Measurements from ENCODE around the gene TMUB2. TPM values are rescaled to one million over a fixed set of nuclear protein-coding genes. Genes with fewer than 3 reads are reported as not detected.

Gene TMUB2
- total RNA-seq, 1 donor from 2014 or later, result 35.7 TPM

DNA sequence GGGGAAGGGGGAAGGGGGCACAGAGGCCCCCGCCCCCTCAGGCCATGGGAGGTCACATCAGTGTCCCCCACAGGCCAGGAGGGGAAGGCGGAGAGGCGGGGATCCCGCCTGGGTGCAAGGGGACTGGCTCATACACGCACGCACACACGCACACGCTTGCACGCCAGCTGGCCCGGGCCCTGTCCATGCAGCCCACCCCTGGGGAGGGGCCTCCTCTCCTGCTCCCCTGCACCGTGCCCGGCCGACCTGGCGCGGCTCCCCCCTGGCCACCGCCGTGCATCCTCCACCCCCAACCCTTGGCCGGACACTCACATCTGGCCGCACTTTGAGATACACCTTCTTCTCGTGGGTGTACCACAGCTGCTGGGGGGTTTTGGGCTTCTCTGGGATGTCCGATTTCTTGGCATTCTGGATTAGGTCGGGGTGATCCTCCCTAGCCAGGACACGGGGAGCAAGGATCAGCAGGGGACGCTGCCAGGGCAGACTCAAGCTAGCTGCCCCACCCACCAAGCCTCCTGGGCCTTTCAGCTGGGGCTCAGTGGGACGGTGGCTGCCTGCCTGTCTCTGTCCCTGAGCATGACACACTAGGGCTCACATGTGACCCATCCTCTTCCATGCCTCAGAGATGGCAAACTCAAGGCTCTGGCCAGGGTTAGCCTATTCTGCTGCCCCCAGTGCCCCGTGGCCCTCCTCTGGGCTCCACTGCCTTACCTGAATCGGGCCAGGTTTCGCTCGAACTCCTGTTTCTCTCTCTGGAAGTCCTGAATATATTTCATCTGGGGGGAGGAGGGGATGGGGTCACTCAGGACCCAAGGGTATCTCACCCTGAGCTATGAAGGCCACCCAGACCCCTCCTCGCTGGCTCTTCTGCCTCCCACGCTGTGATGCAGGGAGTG, 26.0 kb downstream of the TMUB2 start:
- no peak overlapping the region for H3K27ac Mint-ChIP-seq
- H3K9me3 Mint-ChIP-seq, result no peaks in the 10 kb centered on the region
- H3K27me3 Mint-ChIP-seq (ENCODE audit: low read depth), result no peaks in the 10 kb centered on the region
- peaks cover 20% of the 10 kb centered on the region for H3K36me3 Mint-ChIP-seq
- H3K4me3 Mint-ChIP-seq, result no peak overlapping the region
- TF ChIP-seq, protein P1, sequence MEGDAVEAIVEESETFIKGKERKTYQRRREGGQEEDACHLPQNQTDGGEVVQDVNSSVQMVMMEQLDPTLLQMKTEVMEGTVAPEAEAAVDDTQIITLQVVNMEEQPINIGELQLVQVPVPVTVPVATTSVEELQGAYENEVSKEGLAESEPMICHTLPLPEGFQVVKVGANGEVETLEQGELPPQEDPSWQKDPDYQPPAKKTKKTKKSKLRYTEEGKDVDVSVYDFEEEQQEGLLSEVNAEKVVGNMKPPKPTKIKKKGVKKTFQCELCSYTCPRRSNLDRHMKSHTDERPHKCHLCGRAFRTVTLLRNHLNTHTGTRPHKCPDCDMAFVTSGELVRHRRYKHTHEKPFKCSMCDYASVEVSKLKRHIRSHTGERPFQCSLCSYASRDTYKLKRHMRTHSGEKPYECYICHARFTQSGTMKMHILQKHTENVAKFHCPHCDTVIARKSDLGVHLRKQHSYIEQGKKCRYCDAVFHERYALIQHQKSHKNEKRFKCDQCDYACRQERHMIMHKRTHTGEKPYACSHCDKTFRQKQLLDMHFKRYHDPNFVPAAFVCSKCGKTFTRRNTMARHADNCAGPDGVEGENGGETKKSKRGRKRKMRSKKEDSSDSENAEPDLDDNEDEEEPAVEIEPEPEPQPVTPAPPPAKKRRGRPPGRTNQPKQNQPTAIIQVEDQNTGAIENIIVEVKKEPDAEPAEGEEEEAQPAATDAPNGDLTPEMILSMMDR (IDR thresholded peaks at IDR 0.05; ENCODE audit: unreplicated experiment), result no peak
- DNase-seq (ENCODE audit: low spot score in 2 of 2, unreplicated experiment in 2 of 2), result no peak
- H3K4me1 Mint-ChIP-seq, result peaks cover 8% of the 10 kb centered on the region

DNA sequence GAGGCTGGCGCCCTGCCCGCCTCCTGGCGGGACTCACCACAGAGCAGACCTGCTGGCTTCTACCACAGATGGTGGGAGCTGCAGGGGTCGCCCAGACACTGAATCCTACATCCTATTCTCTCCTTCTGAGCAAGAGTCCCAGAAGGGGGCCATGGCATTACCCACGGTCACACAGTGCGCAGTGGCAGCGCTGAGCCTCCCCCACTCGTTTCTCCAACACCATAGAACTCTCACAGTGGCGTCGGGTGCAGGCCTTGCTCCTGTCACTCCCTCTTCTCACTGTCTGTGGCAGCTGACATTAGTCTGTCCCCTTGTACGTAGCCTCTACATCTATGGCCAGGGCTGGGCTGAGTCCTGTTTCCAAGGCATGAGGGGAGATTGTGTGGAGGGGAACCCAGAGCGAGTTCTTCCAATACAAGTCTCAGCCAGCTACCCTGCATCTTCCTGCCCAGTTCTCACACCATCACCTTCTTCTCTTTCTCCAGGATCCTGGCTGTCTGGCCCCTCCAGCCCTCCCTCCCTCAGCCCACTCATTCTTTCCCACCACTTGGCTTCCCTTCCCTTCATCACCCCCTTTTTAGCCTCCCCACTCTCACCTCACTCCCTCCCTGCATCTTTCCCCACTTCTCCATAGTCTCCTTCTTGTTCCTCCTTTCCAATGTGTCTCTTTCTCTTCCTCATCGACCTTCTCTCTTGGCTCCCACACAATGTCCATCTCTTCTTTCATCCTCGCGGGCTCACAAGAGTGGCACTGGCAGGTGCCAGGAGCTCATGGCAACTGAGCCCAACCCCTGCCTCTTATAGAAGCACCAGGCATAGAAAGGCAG, 26.8 kb downstream of the TMUB2 start:
- DNase-seq (ENCODE audit: low spot score in 2 of 2, unreplicated experiment in 2 of 2), result no peak
- Mint-ChIP-seq H3K27ac (peak overlapping the region; percentile 13), H3K27me3 (ENCODE audit: low read depth) (no peaks in the 10 kb centered on the region), H3K36me3 (peaks cover 20% of the 10 kb centered on the region), H3K4me1 (peaks cover 10% of the 10 kb centered on the region), H3K9me3 (no peaks in the 10 kb centered on the region), H3K4me3 (no peak overlapping the region)
- TF ChIP-seq, protein P1 (IDR thresholded peaks at IDR 0.05; ENCODE audit: unreplicated experiment), result no peak

DNA sequence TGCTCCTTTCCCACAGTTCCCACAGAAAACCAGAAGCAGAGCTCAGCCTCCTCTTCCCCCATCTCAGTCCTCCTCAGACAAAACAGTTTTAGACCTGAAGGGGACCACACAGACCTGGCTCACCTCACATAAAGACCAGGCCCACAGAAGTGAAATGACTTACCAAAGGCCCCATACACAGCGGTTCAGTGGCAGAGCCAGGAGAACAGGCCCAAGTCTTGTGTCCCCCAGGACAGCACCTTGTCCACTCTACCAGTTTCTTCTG, 27.4 kb downstream of the TMUB2 start:
- no peak overlapping the region for H3K4me3 Mint-ChIP-seq
- H3K27ac Mint-ChIP-seq, result peak overlapping the region; percentile 13

DNA sequence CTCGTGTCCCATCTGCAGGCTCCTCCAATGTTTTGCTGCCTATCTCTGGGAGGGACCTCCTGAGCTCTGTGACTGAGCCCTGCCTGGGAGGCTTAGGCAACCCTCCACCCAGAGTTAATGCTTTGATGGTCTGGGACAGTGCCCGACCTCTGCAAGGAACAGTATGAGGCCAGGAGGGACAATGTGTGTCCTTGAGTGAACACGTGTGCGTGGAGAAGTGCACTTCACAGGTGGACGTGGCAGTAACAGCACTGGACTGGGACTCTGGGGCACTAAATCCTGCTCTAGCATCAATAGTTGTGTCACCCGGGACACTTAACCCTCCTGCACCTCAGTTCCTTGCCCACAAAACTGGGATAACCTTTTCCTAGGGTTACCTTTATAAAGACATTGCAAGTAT, 28.1 kb downstream of the TMUB2 start:
- H3K36me3 Mint-ChIP-seq, result peaks cover 20% of the 10 kb centered on the region
- no peak overlapping the region for H3K4me3 Mint-ChIP-seq
- TF ChIP-seq, protein P1 (IDR thresholded peaks at IDR 0.05; ENCODE audit: unreplicated experiment), result no peak
- H3K27me3 Mint-ChIP-seq (ENCODE audit: low read depth), result no peaks in the 10 kb centered on the region
- no peak for DNase-seq (ENCODE audit: low spot score in 2 of 2, unreplicated experiment in 2 of 2)
- H3K27ac Mint-ChIP-seq, result no peak overlapping the region
- no peaks in the 10 kb centered on the region for H3K9me3 Mint-ChIP-seq
- peaks cover 10% of the 10 kb centered on the region for H3K4me1 Mint-ChIP-seq

More for the DNA sequence above, 27.4 kb downstream of the TMUB2 start:
- no peak for DNase-seq (ENCODE audit: low spot score in 2 of 2, unreplicated experiment in 2 of 2)
- no peaks in the 10 kb centered on the region for H3K27me3 Mint-ChIP-seq (ENCODE audit: low read depth)
- TF ChIP-seq, protein P1 (IDR thresholded peaks at IDR 0.05; ENCODE audit: unreplicated experiment), result no peak
- peaks cover 10% of the 10 kb centered on the region for H3K4me1 Mint-ChIP-seq
- peaks cover 20% of the 10 kb centered on the region for H3K36me3 Mint-ChIP-seq
- no peaks in the 10 kb centered on the region for H3K9me3 Mint-ChIP-seq

DNA sequence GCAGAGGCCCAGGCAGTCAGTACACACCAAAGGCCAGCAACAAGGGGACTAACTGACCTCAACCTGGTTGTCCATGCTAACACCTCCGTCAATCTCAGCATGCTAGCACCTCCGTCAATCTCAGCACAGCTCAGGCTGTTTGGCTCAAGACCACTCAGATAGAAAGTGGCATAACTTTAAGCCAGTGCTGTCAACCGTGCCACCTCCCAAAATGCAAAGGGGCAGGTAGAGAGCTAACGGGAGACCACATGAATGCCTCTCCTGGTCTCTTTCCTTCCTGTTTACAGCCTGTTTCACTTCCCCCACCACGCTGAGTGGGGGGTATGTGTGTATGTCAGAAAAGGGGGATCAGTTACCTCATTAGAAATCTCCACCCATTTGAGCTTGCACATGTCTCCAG, 29.4 kb downstream of the TMUB2 start:
- Mint-ChIP-seq H3K27me3 (ENCODE audit: low read depth) (no peaks in the 10 kb centered on the region), H3K4me3 (no peak overlapping the region), H3K36me3 (peaks cover 17% of the 10 kb centered on the region), H3K27ac (no peak overlapping the region), H3K4me1 (peaks cover 10% of the 10 kb centered on the region), H3K9me3 (no peaks in the 10 kb centered on the region)
- TF ChIP-seq, protein P1 (IDR thresholded peaks at IDR 0.05; ENCODE audit: unreplicated experiment), result no peak
- DNase-seq (ENCODE audit: low spot score in 2 of 2, unreplicated experiment in 2 of 2), result no peak
